NCI-H187 (cell line): ENCODE measurements around the gene MRPL55.
A peak's percentile ranks its signal among the peaks of the same experiment; 100 is the strongest.

ENCODE experiments used
- DNase-seq, 2 experiments: peaks; one replicate each; lab custom pipeline; 2025; lab: John Stamatoyannopoulos, UW

The MRPL55 gene

GRCh38 chr1:228109073-228109961 lies at the start of gene MRPL55:
MRPL55 (minus strand) TSS chr1:228109299; CDS start chr1:228108260, 1,039 bp downstream.
- DNase-seq = peak; percentile 77 to 80

DNA sequence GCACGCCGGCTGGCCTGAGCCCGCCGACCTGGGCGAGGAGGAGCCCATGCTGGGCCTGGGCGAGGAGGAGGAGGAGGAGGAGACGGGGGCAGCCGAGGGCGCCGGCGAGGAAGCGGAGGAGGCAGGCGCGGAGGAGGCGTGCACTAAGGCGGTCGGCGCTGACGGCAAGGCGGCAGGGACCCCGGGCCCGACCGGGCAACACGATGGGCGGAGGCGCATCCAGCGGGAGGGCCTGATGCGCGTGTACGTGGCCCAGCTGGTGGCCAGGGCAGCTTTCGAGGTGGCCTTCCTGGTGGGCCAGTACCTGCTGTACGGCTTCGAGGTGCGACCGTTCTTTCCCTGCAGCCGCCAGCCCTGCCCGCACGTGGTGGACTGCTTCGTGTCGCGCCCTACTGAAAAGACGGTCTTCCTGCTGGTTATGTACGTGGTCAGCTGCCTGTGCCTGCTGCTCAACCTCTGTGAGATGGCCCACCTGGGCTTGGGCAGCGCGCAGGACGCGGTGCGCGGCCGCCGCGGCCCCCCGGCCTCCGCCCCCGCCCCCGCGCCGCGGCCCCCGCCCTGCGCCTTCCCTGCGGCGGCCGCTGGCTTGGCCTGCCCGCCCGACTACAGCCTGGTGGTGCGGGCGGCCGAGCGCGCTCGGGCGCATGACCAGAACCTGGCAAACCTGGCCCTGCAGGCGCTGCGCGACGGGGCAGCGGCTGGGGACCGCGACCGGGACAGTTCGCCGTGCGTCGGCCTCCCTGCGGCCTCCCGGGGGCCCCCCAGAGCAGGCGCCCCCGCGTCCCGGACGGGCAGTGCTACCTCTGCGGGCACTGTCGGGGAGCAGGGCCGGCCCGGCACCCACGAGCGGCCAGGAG lies 49.3 kb upstream of the MRPL55 start:
- DNase-seq = no peak

DNA sequence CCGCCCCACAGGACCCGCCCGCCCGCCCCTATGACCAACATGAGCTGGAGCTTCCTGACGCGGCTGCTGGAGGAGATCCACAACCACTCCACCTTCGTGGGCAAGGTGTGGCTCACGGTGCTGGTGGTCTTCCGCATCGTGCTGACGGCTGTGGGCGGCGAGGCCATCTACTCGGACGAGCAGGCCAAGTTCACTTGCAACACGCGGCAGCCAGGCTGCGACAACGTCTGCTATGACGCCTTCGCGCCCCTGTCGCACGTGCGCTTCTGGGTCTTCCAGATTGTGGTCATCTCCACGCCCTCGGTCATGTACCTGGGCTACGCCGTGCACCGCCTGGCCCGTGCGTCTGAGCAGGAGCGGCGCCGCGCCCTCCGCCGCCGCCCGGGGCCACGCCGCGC lies 48.6 kb upstream of the MRPL55 start:
- DNase-seq = no peak

DNA sequence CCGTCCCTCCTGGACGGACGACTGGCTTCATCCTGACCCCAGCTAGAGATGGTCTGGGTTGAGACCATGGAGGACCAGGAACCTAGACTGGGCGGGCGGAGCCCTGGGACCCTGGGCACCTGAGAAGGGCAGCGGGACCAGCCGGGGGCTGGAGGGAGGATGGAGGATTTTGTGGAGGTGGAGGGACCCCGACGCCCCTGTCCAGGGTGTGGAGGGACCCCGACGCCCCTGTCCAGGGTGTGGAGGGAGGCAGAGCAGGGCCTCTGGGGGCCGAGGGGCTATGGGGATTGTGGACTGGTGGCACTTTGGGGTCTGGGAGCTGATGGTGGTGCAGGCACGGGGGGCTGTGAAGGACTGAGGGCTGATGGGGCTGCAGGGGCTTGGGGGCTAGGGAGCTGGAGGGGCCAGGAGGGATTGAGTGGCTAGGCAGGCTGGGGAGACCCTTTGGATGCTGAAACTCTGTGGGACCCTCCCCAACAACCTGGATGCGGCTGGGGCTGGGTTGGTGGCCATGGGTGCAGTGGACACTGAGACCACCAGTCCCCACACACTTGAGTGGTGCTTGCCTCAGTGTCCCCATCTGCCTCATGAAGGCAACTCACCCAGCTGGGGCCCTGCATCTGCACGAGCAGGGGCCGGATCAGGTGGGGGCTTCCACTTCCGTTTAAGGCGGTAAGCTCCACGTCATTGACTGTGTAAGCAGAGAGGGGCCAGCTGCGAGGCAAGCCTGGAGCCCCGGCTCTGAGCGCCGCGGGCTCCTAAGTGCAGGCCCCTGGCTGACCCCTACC lies 48.0 kb upstream of the MRPL55 start:
- no peak for DNase-seq

GRCh38 chr1:228156515-228156881 lies 47.4 kb upstream of the MRPL55 start:
- DNase-seq = no peak

- DNase-seq = no peak
These were observed 46.8 kb upstream of the MRPL55 start for GRCh38 chr1:228155596-228156514.

DNA sequence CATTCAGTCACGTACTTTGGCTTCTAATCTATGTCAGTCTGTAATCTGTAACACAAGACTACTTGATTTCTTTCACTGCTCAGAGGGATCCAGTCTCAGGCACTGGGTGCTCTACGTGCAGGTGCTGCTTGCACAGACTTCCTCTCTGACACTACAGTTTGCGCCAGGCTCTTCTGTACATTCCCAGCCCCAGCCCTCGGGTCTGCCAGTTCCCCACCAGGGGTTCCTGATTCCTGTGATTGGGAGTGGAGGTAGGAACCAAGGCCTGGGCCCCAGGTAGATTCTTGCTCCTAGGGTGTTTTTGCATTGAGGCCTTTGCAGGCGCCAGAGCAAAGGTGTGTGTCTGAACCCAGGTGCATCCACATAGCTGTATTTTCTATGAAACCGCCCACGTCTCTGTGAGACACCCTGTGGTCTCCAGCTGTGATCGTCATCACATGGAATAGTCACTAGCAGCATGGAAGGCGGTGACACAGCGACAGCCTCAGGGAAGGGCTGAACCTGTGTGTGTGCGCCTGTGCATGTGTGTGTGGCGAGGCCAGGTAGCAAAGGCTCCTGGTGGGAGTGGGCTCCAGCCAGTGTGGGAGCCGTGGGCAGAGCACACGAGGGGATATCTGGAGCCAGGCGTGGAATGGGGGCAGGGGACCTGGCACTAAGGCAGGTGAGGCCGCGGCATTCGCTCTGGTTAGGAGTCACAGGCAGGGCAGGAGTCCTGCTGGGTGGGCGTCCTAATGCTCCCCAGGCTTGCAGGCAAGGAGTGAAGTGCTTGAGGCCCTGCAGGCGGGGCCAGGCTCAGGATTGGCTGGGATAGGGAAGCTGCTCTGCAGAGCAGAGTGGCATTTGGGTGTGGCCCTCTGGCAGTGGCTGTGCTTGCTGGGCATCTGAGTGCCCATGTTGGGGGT lies 45.8 kb upstream of the MRPL55 start:
- DNase-seq = no peak

DNA sequence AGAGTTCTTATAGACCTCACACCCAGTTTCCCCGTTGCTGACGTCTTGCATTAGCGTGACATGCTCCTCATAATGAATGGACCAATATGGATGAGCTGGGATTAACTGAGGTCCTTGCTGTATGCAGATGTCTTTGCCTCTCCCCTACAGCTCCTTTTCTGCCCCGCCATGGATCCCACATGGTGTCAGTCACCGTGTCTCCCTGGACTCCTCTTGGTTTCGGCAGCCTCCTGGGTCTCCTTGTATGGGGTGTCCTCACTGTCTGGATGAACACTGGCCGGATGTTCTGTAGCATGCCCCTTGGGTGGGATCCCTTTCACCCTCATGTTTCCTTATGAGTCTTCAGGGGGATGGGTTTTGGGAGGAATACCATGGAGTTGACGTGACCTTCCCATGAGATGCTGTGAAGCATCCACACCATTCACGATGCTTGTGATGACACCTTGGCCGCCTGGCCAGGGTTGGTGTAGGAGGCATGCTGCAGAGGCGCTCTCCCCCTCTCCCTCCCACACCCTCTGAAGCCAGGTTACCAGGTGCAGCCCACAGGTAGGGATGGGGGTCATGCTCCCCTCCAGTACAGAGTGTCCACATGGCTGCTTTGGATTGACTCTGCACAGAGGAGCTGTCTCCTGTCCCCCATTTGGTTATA lies 45.0 kb upstream of the MRPL55 start:
- DNase-seq = no peak

DNA sequence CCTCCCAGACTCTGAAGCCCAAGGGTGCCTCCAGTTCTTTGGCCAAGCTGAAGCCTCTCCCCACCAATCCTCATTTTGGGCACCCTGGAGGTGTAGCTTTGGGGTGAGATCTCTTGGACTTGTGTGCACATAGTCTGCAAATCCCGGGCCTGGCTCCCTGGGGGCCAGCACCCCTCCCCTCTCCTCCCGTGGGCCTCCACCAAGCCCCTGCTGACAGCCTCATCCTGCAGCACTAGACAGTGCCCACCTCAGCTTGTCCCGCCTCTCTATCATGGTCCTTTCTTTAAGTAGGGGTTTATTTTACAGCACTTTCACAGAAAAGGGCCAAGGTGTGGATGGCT lies 43.8 kb upstream of the MRPL55 start:
- no peak for DNase-seq

DNA sequence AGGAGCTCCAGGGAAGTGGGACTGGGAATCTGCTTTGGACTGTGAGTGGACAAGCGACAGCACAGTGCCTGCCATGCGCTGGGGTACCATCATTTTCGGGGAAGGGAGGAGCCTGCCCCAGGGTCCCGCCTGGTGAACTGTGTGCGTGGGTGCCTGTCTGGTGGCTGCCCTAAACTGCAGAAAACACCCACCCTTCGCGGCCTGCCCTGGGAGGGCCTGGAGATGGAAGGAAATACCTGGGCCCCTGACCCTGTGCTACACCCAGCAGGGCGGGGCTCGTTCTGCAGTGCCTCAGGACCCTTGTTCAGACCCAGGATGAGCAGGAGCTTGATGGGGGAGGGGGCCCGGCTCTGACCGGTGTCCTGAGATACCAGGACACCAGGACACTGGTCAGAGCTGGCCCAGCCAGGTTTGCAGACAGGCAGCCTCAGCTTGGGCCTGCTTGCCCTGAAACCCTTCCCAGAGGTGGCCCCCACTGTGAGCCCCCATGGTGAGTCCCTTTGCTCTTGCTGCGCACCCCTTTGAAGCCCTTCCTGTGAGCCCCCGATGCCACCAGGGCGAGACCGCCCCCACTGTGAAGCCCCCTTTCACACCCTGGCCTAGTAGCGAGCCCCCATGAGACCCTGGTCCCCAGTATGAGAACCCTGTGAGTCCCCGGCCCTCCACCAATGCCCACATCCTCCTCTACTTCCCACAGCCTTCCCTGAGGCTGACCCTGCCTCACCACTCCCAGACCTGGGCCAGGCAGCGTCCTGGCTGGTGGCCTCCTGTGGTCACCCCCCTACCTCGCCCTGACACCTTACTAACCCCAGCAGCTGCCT lies 43.2 kb upstream of the MRPL55 start:
- DNase-seq = no peak

DNA sequence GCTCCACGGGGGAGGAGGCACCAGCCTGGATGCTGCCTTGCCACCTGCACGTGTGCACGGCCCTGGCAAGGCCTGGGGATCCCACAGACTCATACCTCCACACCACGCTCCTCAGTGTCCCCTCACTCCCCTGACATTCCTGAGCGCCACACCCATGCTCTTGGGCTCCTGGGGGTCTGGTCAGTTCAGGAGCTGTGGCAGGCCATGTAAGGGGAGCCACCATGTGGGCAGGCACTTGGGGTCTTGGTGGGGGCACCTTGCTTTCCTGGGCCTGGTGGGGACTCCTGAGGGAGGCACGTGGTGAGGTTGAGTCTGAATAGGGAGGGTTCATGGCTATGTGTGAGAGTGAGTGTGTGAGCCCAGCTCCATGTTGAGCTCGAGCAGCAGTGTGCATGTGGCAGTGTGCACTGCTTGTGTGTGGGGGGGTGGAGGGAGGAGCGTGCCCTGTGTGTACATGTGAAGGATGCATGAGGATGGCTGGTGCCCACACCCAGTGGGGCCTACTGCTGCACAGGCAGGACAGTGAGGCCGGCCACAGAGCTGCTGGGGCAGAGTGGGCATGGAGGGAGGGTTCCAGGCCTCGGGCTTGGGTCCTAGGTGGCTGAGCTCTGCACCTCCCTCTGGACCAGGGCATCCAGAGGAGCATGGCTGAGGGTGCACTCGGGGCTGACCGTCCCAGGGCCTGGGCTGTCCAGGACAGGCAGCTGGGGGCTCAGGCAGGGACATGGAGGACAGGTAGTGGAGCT lies 42.3 kb upstream of the MRPL55 start:
- no peak for DNase-seq

- no peak for DNase-seq
These were observed 41.5 kb upstream of the MRPL55 start for GRCh38 chr1:228150461-228151179.

GRCh38 chr1:228150120-228150460 lies 41.0 kb upstream of the MRPL55 start:
- no peak for DNase-seq

DNA sequence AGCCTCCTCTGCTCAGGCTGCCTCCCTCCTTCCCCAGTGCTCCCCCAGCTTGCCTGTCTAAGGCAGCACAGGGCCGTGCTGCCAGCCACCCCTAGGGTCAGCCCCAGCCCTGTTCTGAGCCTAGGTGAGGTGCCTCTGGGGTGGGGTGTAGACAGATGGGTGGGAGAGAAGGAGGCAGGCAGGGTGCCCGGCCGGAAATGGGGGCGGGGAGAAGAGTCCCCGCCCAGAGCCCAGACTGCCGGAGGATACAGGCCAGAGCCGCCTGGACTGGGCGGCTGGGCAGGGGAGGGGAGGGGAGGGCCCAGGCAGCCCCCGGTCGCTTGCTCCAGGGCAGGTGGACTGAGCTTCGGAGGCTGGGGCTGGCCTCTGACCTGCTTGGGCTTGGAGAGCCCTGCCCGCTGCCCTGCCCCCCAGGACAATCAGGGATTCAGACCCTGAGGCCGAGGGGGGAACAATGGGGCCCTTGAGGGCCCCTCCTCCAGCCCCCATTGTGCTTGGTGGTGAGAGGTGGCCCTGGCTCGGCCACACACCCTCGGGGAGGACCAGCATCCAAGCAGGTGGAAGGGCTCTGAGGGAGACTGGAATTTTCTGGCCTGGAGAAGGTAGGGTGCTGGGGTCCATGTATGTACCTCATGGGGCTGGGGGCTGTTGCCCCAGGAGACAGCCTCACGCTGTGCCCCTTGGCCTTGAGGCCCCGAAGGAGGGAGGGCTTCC lies 40.5 kb upstream of the MRPL55 start, which contains the start of gene GJC2:
Gene GJC2, plus strand, starts transcription at position 525 of the 714 bp plus-strand sequence. CDS start 7,829 bp downstream, outside the sequence.
- no peak for DNase-seq

GRCh38 chr1:228148935-228149405 lies 39.9 kb upstream of the MRPL55 start:
- DNase-seq = no peak

- no peak for DNase-seq
These were observed 39.2 kb upstream of the MRPL55 start for GRCh38 chr1:228148196-228148861.
